HepG2 (cell line): Measurements from ENCODE around the gene SLC17A9. TPM values are rescaled to one million over a fixed set of nuclear protein-coding genes. Genes with fewer than 3 reads are reported as not detected.

ENCODE experiments used
- BORCS8-MEF2B ChIP-seq: sonication (generic); formaldehyde crosslinking; IDR thresholded peaks from 2 replicates; pipeline ENCODE4 v1.8.0; 2022; ENCODE audit warnings: mild to moderate bottlenecking, missing genetic modification reagents
- polyA plus RNA-seq, 8 experiments: library from polyadenylated mRNA; depleted of rRNA in 3 of 8; stranded (reverse) in 7 of 8; unstranded in 1 of 8; fragments of >200 nt; fragmentation: Illumina TruSeq in 4 of 8; extraction: Trizol in 4 of 8; gene quantifications; 2 replicates each; pipeline versions ENCODE4 v1.2.1 to v1.2.3, GENCODE V29; 2011 to 2016; ENCODE audit warnings: low read depth in 4 of 8, missing spikeins in 1 of 8, mixed read lengths in 1 of 8; ENCODE audit not compliant: insufficient read depth in 1 of 8
- total RNA-seq, 5 experiments: library from RNA; depleted of rRNA; stranded (reverse); fragments of >200 nt; fragmentation: Illumina TruSeq; extraction: Trizol; gene quantifications; 2 replicates each; pipeline ENCODE4 v1.2.3, GENCODE V29; 2016; ENCODE audit warnings: low read depth in 1 of 5
- TF ChIP-seq, protein P1 (sequence below), 2 experiments: fragments of 450-650 bp in 1 of 2; sonication (generic) in 1 of 2; formaldehyde crosslinking in 1 of 2; IDR thresholded peaks; 2 replicates each; pipeline versions ENCODE4 v1.6.1 to v1.8.0; 2016 to 2022; ENCODE audit warnings: antibody characterized with exemption in 1 of 2, mild to moderate bottlenecking in 1 of 2, missing genetic modification reagents in 1 of 2
- TF ChIP-seq, protein P2 (sequence below): sonication (generic); formaldehyde crosslinking; conservative IDR thresholded peaks from 2 replicates; pipeline ENCODE4 v1.8.1; 2023; ENCODE audit warnings: missing genetic modification reagents
- TF ChIP-seq, protein P3 (sequence below): sonication (generic); formaldehyde crosslinking; IDR thresholded peaks from 2 replicates; pipeline ENCODE4 v1.4.0; 2020; ENCODE audit warnings: low read depth, mild to moderate bottlenecking, missing genetic modification reagents
- TF ChIP-seq, protein P4 (sequence below): sonication (generic); formaldehyde crosslinking; IDR thresholded peaks from 2 replicates; pipeline ENCODE4 v1.4.0; 2020; ENCODE audit warnings: mild to moderate bottlenecking, missing genetic modification reagents
- TF ChIP-seq, protein P5 (sequence below): sonication (generic); formaldehyde crosslinking; IDR thresholded peaks from 2 replicates; pipeline ENCODE4 v1.5.1; 2020; ENCODE audit warnings: mild to moderate bottlenecking, missing genetic modification reagents, moderate library complexity

Gene SLC17A9
- total and polyA plus RNA-seq, 2 of the 13 experiments (the other 11 are each of a cell fraction or from before 2014, with no cell fraction given) = 110 to 191 TPM

DNA sequence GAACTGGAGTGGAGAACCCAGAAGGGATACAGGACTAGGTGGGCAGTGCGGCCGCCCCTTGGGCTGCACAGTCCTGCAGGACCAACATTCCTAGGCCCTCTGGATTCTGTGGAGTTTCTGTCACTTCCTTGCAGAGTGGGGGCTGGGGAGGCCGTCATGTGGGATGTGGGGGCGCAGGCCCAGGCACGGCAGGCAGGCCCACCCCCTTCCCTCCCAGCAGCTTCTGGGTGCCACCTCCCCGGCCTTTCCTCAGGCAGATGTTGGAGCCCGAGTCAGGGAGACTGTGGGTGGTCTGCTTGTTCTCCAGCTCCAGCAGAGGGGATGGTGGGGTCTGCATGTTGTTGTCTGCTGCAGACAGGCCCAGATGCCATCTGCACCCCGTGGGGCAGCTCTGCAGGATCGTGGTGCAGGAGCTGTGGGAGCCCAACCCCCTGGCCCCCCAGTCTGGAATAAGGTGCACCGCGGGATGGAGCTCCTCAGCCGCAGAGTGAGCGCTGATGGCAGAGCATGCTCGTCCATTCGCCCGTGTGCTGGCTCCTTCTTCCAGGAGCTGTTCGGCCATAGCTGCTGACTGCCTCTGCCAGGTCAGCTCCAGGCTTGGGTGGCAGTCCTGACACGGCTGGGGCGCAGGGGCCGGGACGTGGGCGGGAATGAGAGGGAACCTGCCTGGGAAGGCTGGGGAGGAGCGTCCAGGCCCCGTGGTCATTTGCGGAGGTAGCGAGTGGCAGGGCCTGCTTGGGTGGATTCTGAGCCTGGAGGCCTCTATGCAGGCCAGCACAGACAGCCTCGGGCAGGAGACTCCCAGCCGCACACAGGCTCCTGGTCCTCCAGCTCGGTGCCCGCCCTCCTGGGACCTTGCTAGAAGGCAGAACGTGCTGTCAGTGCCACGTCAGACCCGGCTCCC, 18.1 kb downstream of the SLC17A9 start (continued):
- TF ChIP-seq, protein P1, sequence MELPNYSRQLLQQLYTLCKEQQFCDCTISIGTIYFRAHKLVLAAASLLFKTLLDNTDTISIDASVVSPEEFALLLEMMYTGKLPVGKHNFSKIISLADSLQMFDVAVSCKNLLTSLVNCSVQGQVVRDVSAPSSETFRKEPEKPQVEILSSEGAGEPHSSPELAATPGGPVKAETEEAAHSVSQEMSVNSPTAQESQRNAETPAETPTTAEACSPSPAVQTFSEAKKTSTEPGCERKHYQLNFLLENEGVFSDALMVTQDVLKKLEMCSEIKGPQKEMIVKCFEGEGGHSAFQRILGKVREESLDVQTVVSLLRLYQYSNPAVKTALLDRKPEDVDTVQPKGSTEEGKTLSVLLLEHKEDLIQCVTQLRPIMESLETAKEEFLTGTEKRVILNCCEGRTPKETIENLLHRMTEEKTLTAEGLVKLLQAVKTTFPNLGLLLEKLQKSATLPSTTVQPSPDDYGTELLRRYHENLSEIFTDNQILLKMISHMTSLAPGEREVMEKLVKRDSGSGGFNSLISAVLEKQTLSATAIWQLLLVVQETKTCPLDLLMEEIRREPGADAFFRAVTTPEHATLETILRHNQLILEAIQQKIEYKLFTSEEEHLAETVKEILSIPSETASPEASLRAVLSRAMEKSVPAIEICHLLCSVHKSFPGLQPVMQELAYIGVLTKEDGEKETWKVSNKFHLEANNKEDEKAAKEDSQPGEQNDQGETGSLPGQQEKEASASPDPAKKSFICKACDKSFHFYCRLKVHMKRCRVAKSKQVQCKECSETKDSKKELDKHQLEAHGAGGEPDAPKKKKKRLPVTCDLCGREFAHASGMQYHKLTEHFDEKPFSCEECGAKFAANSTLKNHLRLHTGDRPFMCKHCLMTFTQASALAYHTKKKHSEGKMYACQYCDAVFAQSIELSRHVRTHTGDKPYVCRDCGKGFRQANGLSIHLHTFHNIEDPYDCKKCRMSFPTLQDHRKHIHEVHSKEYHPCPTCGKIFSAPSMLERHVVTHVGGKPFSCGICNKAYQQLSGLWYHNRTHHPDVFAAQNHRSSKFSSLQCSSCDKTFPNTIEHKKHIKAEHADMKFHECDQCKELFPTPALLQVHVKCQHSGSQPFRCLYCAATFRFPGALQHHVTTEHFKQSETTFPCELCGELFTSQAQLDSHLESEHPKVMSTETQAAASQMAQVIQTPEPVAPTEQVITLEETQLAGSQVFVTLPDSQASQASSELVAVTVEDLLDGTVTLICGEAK (IDR thresholded peaks at IDR 0.05) = no peak
- TF ChIP-seq, protein P1 (CRISPR knock-in tag; IDR thresholded peaks at IDR 0.05) = no peak
- TF ChIP-seq, protein P2, sequence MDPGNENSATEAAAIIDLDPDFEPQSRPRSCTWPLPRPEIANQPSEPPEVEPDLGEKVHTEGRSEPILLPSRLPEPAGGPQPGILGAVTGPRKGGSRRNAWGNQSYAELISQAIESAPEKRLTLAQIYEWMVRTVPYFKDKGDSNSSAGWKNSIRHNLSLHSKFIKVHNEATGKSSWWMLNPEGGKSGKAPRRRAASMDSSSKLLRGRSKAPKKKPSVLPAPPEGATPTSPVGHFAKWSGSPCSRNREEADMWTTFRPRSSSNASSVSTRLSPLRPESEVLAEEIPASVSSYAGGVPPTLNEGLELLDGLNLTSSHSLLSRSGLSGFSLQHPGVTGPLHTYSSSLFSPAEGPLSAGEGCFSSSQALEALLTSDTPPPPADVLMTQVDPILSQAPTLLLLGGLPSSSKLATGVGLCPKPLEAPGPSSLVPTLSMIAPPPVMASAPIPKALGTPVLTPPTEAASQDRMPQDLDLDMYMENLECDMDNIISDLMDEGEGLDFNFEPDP (CRISPR knock-in tag) = 0 out of 2 replicates have a peak, but pooled peaks have one; percentile 75
- TF ChIP-seq, protein P3, sequence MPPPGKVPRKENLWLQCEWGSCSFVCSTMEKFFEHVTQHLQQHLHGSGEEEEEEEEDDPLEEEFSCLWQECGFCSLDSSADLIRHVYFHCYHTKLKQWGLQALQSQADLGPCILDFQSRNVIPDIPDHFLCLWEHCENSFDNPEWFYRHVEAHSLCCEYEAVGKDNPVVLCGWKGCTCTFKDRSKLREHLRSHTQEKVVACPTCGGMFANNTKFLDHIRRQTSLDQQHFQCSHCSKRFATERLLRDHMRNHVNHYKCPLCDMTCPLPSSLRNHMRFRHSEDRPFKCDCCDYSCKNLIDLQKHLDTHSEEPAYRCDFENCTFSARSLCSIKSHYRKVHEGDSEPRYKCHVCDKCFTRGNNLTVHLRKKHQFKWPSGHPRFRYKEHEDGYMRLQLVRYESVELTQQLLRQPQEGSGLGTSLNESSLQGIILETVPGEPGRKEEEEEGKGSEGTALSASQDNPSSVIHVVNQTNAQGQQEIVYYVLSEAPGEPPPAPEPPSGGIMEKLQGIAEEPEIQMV (CRISPR knock-in tag) = 0 out of 2 replicates have a peak, but pooled peaks have one; percentile 36
- TF ChIP-seq BORCS8-MEF2B = peak; percentile 19; the same call in 1 of the 2 replicates
- TF ChIP-seq, protein P4, sequence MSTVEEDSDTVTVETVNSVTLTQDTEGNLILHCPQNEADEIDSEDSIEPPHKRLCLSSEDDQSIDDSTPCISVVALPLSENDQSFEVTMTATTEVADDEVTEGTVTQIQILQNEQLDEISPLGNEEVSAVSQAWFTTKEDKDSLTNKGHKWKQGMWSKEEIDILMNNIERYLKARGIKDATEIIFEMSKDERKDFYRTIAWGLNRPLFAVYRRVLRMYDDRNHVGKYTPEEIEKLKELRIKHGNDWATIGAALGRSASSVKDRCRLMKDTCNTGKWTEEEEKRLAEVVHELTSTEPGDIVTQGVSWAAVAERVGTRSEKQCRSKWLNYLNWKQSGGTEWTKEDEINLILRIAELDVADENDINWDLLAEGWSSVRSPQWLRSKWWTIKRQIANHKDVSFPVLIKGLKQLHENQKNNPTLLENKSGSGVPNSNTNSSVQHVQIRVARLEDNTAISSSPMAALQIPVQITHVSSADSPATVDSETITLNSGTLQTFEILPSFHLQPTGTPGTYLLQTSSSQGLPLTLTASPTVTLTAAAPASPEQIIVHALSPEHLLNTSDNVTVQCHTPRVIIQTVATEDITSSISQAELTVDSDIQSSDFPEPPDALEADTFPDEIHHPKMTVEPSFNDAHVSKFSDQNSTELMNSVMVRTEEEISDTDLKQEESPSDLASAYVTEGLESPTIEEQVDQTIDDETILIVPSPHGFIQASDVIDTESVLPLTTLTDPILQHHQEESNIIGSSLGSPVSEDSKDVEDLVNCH (CRISPR knock-in tag) = 0 out of 2 replicates have a peak, but pooled peaks have one; percentile 15
- TF ChIP-seq, protein P5, sequence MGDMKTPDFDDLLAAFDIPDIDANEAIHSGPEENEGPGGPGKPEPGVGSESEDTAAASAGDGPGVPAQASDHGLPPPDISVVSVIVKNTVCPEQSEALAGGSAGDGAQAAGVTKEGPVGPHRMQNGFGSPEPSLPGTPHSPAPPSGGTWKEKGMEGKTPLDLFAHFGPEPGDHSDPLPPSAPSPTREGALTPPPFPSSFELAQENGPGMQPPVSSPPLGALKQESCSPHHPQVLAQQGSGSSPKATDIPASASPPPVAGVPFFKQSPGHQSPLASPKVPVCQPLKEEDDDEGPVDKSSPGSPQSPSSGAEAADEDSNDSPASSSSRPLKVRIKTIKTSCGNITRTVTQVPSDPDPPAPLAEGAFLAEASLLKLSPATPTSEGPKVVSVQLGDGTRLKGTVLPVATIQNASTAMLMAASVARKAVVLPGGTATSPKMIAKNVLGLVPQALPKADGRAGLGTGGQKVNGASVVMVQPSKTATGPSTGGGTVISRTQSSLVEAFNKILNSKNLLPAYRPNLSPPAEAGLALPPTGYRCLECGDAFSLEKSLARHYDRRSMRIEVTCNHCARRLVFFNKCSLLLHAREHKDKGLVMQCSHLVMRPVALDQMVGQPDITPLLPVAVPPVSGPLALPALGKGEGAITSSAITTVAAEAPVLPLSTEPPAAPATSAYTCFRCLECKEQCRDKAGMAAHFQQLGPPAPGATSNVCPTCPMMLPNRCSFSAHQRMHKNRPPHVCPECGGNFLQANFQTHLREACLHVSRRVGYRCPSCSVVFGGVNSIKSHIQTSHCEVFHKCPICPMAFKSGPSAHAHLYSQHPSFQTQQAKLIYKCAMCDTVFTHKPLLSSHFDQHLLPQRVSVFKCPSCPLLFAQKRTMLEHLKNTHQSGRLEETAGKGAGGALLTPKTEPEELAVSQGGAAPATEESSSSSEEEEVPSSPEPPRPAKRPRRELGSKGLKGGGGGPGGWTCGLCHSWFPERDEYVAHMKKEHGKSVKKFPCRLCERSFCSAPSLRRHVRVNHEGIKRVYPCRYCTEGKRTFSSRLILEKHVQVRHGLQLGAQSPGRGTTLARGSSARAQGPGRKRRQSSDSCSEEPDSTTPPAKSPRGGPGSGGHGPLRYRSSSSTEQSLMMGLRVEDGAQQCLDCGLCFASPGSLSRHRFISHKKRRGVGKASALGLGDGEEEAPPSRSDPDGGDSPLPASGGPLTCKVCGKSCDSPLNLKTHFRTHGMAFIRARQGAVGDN (CRISPR knock-in tag) = peak; percentile 91
